K562 (cell line): ENCODE data around the gene KIF1A. TPM values are rescaled to one million over a fixed set of nuclear protein-coding genes. Genes with fewer than 3 reads are reported as not detected.

Experiments
- ATAC-seq: fragments of 200-7000 bp; cut with Tn5 transposase; 3 replicates; pipeline ENCODE4 v1.9.1; 2020; ENCODE audit warnings: moderate library complexity
- BruUV-seq: library from RNA; stranded (reverse); fragments of 400-500 nt; replicated peaks from 2 replicates; lab custom pipeline; 2021; lab: Mats Ljungman, UMichigan
- CTCF ChIA-PET: fragments of 300-600 bp; formaldehyde crosslinking; extraction: SDS; loops from one replicate; lab custom pipeline; 2021; ENCODE audit warnings: low intra/inter-chr PET ratio; lab: Yijun Ruan, JAX
- POLR2A ChIA-PET: fragments of 300-600, 350-650 bp; sonication (Branson Sonifier 250); formaldehyde crosslinking; extraction: SDS; loops from one replicate; lab custom pipeline; 2021; ENCODE audit warnings: antibody characterized with exemption, inconsistent platforms; lab: Yijun Ruan, JAX
- DNase-seq, 4 experiments: peaks; one replicate each; pipeline versions ENCODE4 v3.0.0 to v3.0.0-alpha.2; 2011 to 2018; ENCODE audit warnings: low spot score in 3 of 4, mixed read lengths in 3 of 4; ENCODE audit errors: extremely low read depth in 1 of 4
- FAIRE-seq: peaks from 2 replicates; lab custom pipeline; 2011; peaks lifted over from hg19 to GRCh38; lab: Jason Lieb, UNC
- H2AFZ ChIP-seq: 2 replicates; pipeline ENCODE4 v1.6.0; 2011; ENCODE audit warnings: low read depth, low read length, control low read depth, inconsistent platforms
- H3K27ac ChIP-seq: fragments of 200-600 bp; 3 replicates; pipeline ENCODE4 v1.8.0; 2011; ENCODE audit warnings: low read depth, mild to moderate bottlenecking, control low read depth, inconsistent platforms, low read length, moderate library complexity, mixed read lengths; ENCODE audit errors: extremely low read depth
- H3K27me3 ChIP-seq, 2 experiments: fragments of 300-600 bp in 1 of 2; 2 replicates in 1 of 2; 3 replicates in 1 of 2; pipeline versions ENCODE4 v1.6.0 to v1.8.0; 2011; ENCODE audit warnings: inconsistent platforms in 2 of 2, low read length in 2 of 2, mild to moderate bottlenecking in 1 of 2, mixed read lengths in 1 of 2, moderate library complexity in 1 of 2; ENCODE audit not compliant: control insufficient read depth in 2 of 2, insufficient read depth in 2 of 2
- H3K36me3 ChIP-seq: fragments of 300-600 bp; 3 replicates; pipeline ENCODE4 v1.8.0; 2011; ENCODE audit warnings: mild to moderate bottlenecking, low read length, inconsistent platforms; ENCODE audit not compliant: control insufficient read depth, insufficient read depth
- H3K4me1 ChIP-seq, 2 experiments: fragments of 200-600 bp in 1 of 2; replicated peaks in 1 of 2; 2 replicates in 1 of 2; 3 replicates in 1 of 2; pipeline versions ENCODE4 v1.5.1 to v1.8.0; 2011; ENCODE audit warnings: inconsistent platforms in 2 of 2, low read length in 2 of 2, mild to moderate bottlenecking in 1 of 2, mixed read lengths in 1 of 2, moderate library complexity in 1 of 2; ENCODE audit not compliant: control insufficient read depth in 2 of 2, insufficient read depth in 2 of 2
- H3K4me2 ChIP-seq: 2 replicates; pipeline ENCODE4 v1.6.1; 2011; ENCODE audit warnings: low read length, control low read depth, inconsistent platforms, mixed read lengths; ENCODE audit not compliant: insufficient read depth
- H3K4me3 ChIP-seq: fragments of 200-600 bp; sonication (generic), shearing (Covaris generic); 2 replicates; pipeline ENCODE4 v1.5.1; 2016; ENCODE audit warnings: control low read depth, inconsistent platforms
- H3K79me2 ChIP-seq: fragments of 200-600 bp; 3 replicates; pipeline ENCODE4 v1.8.0; 2011; ENCODE audit warnings: low read length, inconsistent platforms; ENCODE audit not compliant: control insufficient read depth, insufficient read depth
- H3K9ac ChIP-seq, 2 experiments: 2 replicates each; pipeline versions ENCODE4 v1.6.0 to v1.6.1; 2011; ENCODE audit warnings: low read depth in 2 of 2, low read length in 2 of 2, control low read depth in 1 of 2, inconsistent platforms in 1 of 2, mild to moderate bottlenecking in 1 of 2, mixed read lengths in 1 of 2; ENCODE audit not compliant: insufficient read depth in 1 of 2
- H3K9me1 ChIP-seq: one replicate; pipeline ENCODE4 v1.6.0; 2011; ENCODE audit warnings: inconsistent platforms, mild to moderate bottlenecking, low read length, moderate library complexity; ENCODE audit not compliant: control insufficient read depth, insufficient read depth
- H3K9me3 ChIP-seq: replicated peaks from 2 replicates; pipeline ENCODE4 v1.5.1; 2011; ENCODE audit warnings: low read depth, low read length, inconsistent platforms; ENCODE audit not compliant: control insufficient read depth, insufficient read depth
- H4K20me1 ChIP-seq: replicated peaks from 2 replicates; pipeline ENCODE4 v1.6.1; 2011; ENCODE audit warnings: low read length, inconsistent platforms, mixed read lengths; ENCODE audit not compliant: control insufficient read depth, insufficient read depth
- AFF4 ChIP-seq: sonication (generic); formaldehyde crosslinking; IDR thresholded peaks from 2 replicates; pipeline ENCODE4 v1.8.0; 2023; ENCODE audit warnings: mild to moderate bottlenecking, missing genetic modification reagents
- CHD7 ChIP-seq: fragments of 200-600 bp; sonication (generic); IDR thresholded peaks from one replicate; pipeline ENCODE4 v1.6.1; 2012; ENCODE audit warnings: mild to moderate bottlenecking, low read depth, low read length, inconsistent platforms
- GABPB1 ChIP-seq: sonication (generic); formaldehyde crosslinking; IDR thresholded peaks from 2 replicates; pipeline ENCODE4 v1.8.0; 2022; ENCODE audit warnings: mild to moderate bottlenecking, missing genetic modification reagents
- RHOXF2B ChIP-seq: fragments of 250-450 bp; sonication (Bioruptor Pico); conservative IDR thresholded peaks from 2 replicates; pipeline ENCODE4 v1.5.1; 2021
- WGBS: fragments of 100-300 bp; shearing (Covaris generic); methylation state at CpG from one replicate; pipeline ENCODE4 v1.1.6; 2016; ENCODE audit warnings: low coverage, mixed read lengths; ENCODE audit not compliant: insufficient coverage; ENCODE audit errors: missing lambda C conversion rate; 5-methylcytosine and 5-hydroxymethylcytosine counted together
- in situ Hi-C: fragments of 300-500 bp; cut with MboI; formaldehyde crosslinking; loops from 4 replicates; pipeline ENCODE4 v1.15.0; 2018; ENCODE audit warnings: inconsistent platforms, mixed read lengths
- intact Hi-C: fragments of 100-400 bp; cut with micrococcal nuclease; formaldehyde crosslinking; loops from 2 replicates; pipeline ENCODE4 v1.14.2; 2022
- polyA plus RNA-seq, 8 experiments: library from polyadenylated mRNA; depleted of rRNA in 4 of 8; stranded (reverse) in 5 of 8; unstranded in 3 of 8; fragments of >200 nt; fragmentation: Nextera tagmentation in 2 of 8; fragmentation: Illumina TruSeq in 1 of 8; extraction: Ambion mirVana in 2 of 8; extraction: Trizol in 1 of 8; gene quantifications; 2 replicates each; pipeline versions ENCODE4 v1.2.1 to v1.2.3, GENCODE V29; 2011 to 2014; ENCODE audit warnings: inconsistent platforms in 1 of 8, missing spikeins in 1 of 8
- total RNA-seq, 7 experiments: library from RNA; depleted of rRNA in 6 of 7; stranded (reverse); fragments of >200 nt in 6 of 7; fragmentation: Illumina TruSeq in 2 of 7; extraction: Trizol in 2 of 7; gene quantifications; 2 replicates each; pipeline versions ENCODE4 v1.2.1 to v1.2.3, GENCODE V29; 2011 to 2021; ENCODE audit warnings: low replicate concordance in 1 of 7

Gene KIF1A
- total and polyA plus RNA-seq, 9 of the 15 experiments (the other 6 are each of a cell fraction or from before 2014, with no cell fraction given): 0.07 to 1.4 (median 0.45) TPM; not detected in 2

GRCh38 chr2:240831594-240832204, 11.7 kb upstream of the KIF1A start (continued):
- TF ChIP-seq AFF4 (CRISPR knock-in tag) (no peak), RHOXF2B (CRISPR knock-in tag) (no peak), GABPB1 (CRISPR knock-in tag) (no peak)

GRCh38 chr2:240825476-240825875, 5.5 kb upstream of the KIF1A start:
- CTCF ChIA-PET: no interaction called here
- H4K20me1 ChIP-seq: no peaks in the 10 kb centered on the region
- ATAC-seq (no peak), DNase-seq (no peak), FAIRE-seq (no peak)
- no peaks in the 10 kb centered on the region for H3K9me3 ChIP-seq
- H3K4me1 ChIP-seq: no peaks in the 10 kb centered on the region
- no peaks in the 10 kb centered on the region for H3K36me3 ChIP-seq
- H3K27ac ChIP-seq: no peak overlapping the region
- in situ Hi-C loops: no loop called here
- H3K4me3 ChIP-seq: no peak overlapping the region
- no peaks in the 10 kb centered on the region for H3K9me1 ChIP-seq
- WGBS: 0% methylated on average over 2 of the region's 4 CpGs
- H3K4me2 ChIP-seq: no peak overlapping the region
- no peak overlapping the region for H2AFZ ChIP-seq
- POLR2A ChIA-PET: no interaction called here
- no TSS peak for BruUV-seq
- H3K9ac ChIP-seq: no peak overlapping the region
- peaks cover 4 to 42% of the 10 kb centered on the region in 2 experiments; a peak in 4 of 5 replicates for H3K27me3 ChIP-seq
- H3K79me2 ChIP-seq: no peaks in the 10 kb centered on the region
- intact Hi-C loops: no loop called here
- TF ChIP-seq CHD7: no peak
